Measurements from ENCODE around the gene ALPG. TPM values are rescaled to one million over a fixed set of nuclear protein-coding genes. Genes with fewer than 3 reads are reported as not detected.
"Not testable (repeated sequence)": the region's sequence is repeated elsewhere in the genome, so short reads cannot be mapped to it uniquely, and the experiment has no call there.

The ALPG gene
- total RNA-seq, 1 donor from 2014 or later: not detected

DNA sequence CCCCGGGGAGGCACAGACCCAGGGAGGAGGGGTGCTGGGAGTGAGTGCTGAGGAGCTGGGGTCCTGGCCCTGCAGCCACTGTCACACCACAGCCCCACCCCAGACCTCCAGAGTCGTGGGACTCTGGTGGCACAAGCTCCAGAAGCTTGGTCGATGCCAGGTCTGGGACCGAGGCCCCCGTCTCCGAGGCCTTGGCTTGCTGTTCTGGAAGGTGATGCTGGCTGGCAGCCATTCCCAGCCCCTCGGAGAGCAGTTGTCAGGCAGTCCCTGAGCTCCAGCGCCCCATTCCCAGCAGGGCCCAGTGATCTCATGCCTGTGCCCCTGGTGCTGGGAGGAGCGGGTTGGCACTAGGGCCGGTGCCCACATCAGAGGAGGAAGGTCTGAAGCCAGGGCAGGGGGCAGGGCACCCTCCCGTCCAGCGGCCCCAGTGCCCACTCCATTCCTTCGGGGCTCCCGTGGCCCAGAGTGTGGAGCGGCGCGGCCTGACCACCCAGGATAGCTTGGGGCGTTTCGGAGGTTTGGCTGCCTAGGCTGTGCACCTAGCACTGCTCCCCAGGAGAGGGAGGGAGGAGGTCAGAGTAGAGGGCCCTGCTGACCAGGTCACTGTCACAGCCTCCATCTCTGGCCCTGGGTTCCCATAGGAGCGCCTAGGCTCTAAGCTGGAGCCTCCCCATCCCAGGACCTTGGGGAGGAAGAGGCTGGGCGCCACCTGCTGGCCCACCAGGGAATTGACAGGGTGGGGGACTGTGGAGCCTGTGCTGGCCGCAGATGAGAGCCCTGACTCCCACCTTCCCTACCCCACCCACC is 32.5 kb downstream of the ALPG start:
- intact Hi-C loops (cut with micrococcal nuclease): no loop called here

DNA sequence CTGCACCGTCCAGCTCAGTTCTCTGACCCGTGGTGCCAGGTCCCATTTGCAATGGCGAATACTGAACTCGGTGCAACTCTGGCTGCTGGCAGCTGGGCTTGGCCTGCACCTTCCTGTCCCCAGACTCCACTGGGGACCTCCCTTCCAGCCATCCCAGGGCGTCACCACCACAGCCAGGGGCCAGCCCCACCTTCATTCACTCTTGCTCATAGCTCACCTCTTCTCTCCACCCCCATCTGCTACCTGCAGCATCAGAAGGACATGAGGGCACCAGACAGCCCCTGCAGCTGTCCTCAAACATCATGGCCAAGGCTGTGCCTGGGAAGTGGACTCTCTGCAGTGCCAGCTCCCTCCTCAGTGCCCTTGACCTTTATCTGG is 33.1 kb downstream of the ALPG start:
- intact Hi-C loops (cut with micrococcal nuclease): loop anchor here (1.0 to 5.0 kb wide), 3 partner anchors 83 to 533 kb away; partner anchors contain the start of gene PRSS56

DNA sequence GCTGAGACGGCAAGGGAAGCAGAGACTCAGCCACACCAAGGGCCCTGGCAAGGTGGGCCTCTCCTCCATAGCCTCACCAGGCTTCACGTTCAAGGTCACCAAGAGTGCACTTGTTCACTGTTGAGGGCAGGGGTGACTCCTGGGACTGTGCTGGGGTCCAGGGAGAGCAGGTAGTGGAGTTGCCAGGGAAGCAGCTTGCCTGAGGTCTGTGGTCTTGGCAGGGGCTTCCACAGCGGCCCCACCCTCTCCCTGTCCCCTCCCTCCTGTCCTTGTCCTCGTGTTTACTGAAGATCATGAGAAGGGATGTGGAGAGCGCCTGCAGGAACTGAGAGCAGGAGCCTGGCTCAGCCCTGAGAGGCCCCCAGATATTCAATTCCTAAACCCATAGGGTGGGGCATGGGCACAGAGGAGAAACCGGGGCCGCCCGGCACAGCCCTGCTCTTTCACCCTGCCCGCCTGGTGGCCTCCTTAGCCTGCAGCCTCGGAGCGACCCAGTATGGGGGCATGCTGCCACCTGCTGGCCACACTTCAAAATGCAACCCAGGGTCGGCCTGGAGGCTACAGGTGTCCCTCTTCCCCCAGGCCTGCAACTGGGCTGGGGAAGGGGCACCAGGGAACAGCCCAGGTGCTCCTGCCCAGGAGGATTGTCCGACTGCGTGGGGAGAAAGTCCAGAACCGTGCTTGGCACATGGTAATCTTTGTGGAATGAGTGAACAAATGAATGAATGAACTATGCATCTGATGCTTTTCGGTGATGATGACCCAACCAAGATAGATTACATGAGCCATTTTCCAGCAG is 33.8 kb downstream of the ALPG start:
- intact Hi-C loops (cut with micrococcal nuclease): loop anchor here (1.0 to 5.0 kb wide), 3 partner anchors 82 to 534 kb away; partner anchors contain the start of gene PRSS56

DNA sequence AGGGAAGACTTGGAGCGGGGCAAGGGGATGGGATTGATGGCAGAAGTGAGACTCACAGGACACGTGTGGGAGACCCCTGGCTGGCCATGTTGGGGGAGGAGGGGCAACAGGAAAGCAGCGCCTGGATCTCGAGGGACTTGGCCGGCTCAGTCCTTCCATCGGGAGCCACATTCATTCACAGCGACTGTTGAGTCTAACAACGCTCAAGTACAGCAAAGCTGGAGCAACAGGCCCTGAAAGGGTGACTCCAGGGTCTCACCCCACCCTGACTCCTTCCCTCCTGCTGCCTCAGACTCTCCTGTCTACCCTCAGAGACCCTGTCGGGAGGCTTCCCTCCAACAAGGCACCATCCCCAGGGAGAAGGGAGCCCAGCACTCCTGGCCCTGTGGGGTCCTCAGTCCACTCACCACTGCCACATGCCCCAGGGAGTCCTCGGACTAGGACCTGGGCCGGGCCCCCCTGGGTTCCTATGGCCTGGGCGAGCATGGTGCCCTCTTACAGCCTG is 34.6 kb downstream of the ALPG start:
- intact Hi-C loops (cut with micrococcal nuclease): loop anchor here (2.0 to 5.0 kb wide), 2 partner anchors 81 to 106 kb away; partner anchors contain the start of gene PRSS56

DNA sequence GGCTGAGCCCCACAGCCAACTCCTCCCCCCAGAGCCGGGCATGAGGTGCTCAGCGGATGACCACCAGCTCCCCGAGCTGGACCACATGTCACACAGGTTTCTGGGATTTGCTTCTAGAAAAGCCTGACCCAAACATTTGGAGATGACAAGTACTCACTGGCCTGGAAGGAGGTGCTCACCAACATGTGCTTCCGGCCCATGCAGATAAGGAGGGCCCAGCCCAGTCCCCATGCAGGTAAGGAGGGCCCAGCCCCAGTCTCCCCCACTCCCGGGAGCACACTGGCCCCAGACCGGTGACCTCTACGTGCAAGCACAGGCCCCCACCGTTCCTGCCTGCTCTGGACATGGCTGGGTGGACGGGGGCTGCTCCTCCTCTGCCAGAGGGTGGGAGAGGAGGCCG is 35.3 kb downstream of the ALPG start:
- intact Hi-C loops (cut with micrococcal nuclease): loop anchor here (2.0 to 5.0 kb wide), 2 partner anchors 80 to 107 kb away; partner anchors contain the start of gene PRSS56

DNA sequence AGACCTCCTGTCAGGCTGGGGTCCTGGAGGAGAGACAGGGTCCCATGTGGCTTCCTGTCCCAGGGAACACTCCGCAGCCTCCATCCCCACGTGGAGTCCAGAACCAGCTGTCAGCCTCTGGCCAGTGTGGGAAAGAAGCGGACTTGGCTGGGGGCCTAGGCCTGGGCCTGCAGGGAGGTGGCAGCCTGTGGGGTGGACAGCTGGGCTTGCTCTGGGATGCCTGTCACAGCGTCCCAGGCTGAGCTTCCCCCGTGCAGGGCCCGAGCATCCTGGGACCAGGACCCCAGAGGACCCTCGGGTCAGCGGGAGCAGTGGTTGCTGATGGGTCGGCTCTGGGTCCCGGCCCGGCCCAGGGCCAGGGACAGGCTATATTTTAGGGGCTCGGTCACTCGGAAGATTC is 35.8 kb downstream of the ALPG start:
- intact Hi-C loops (cut with micrococcal nuclease): loop anchor here (5.0 kb wide), 1 partner anchor 80 kb away; the partner anchor contains the start of gene PRSS56

DNA sequence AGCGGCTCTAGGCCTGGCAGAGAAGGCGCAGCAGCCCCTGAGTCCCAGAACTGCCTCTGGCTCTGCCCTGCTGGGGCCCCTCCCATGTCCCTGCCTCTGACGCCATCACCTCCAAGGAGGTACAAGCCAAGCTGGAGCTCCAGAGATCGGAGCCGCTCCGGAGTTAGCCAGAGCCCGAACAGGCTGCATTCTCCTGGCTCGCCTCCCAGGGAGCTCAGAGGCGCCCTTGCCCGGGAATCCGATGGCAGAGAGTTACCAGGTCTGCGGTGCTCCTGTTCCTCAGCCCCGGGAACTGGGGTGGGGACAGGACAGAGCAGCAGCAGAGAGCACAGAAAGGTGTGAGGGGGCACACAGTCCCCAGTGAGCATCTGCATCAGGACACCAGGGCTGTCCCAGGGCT is 36.4 kb downstream of the ALPG start:
- intact Hi-C loops (cut with micrococcal nuclease): loop anchor here (5.0 kb wide), 1 partner anchor 79 kb away; the partner anchor contains the start of gene PRSS56

DNA sequence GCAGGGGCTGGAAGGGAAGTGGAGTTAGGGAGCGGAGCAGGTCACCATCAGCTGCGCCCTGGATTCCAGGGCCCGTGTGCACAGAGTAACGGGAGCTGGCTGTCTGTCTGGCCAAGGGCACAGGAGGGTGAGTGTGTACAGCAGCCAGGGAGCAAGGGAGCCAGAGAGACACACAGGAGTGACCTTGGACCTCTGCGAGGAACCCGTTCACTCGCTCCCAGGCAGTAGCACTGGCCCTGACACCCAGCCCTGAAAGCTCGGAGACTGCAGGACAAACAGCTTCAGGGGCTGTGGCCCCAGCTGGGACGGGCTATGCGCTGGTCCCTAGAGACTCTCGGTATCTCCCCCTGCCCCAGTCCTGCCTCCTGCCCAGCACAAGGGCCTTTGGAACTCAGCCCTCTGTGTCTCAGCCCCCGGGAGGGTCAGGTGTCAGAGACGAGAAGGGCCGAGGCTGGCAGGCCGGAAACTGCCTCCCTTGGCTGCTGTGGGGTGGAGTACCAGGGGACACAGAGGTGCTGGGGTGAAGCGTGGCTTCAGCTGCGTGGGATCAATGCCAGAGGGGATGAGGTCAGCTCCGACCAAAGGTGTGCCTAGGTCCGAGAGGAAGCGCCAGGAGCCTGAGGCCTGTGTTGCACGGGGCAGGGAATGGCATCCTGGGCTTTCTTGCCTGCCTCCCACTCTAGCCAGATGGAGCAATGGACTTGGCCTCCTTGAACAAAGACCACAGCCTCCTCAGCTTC is 37.2 kb downstream of the ALPG start:
- intact Hi-C loops (cut with micrococcal nuclease): loop anchor here (5.0 kb wide), 1 partner anchor 78 kb away; the partner anchor contains the start of gene PRSS56

DNA sequence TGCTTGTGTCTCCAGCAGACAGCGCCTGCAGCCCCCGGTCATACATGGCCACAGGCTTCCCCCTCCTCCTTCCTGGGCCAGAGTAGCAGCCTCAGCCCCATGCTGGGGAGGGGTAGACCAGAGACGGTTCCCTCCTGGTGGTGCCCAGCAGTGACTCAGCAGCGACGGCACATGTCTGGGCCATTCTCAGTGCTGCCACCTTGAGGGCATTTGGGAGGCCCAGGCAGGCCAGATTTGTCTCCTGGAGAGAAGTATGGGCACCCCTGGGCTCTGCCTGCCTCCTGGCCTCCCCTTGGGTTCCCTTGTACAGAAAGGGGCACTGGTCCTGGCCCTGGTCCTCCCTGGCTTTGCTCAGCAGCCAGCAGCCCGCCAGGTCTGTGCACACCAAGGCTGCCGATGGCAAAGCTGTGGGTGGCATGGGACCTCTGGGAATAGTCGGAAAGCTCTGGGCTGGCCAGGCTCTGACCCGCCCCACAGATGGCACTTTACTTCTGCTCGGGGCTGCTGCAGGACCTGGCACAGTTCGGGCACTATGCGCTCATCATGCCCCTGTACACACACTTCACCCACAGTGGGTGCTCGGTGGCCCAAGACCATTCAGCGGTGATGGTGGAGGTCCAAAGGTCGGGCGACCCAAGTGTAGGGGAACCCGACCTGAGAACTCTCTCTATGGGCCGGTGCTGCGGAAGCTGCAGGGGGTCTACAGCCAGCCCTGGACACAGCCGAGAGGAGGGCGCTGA is 37.9 kb downstream of the ALPG start:
- intact Hi-C loops (cut with micrococcal nuclease): loop anchor here (5.0 kb wide), 1 partner anchor 78 kb away; the partner anchor contains the start of gene PRSS56

DNA sequence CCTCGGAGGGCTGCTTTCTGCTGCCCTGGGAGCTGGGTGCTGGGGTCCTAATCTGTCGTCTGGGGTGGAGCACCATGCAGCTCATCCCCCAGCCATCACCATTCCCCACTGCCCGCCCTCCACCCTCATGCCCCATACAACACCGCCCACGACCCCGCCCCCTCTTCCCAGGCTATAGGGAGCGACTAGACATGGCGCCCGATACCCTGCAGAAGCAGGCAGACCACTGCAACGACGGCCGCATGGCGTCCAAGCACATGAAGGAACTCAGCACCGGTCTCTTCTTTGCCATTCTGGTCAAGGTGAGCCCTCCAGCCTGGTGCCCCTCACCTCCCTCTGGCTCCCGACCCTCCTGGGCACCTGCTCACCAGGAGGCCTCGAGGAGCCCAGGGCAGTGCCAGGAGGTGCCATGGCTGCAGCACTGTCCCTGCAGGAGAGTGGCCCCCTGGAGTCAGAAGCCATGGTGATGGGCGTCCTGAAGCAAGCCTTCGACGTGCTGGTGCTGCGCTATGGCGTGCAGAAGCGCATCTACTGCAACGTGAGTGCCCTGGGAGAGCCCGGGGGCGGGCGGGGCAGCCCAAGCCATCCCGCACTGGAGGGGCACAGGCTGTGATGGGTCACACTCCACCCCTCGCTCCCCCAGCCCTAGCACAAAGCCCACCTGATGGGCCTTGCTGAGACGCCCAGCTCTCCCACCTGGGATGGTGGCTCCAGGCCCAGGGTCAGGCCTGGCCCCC is 38.7 kb downstream of the ALPG start:
- intact Hi-C loops (cut with micrococcal nuclease): not testable (repeated sequence)

DNA sequence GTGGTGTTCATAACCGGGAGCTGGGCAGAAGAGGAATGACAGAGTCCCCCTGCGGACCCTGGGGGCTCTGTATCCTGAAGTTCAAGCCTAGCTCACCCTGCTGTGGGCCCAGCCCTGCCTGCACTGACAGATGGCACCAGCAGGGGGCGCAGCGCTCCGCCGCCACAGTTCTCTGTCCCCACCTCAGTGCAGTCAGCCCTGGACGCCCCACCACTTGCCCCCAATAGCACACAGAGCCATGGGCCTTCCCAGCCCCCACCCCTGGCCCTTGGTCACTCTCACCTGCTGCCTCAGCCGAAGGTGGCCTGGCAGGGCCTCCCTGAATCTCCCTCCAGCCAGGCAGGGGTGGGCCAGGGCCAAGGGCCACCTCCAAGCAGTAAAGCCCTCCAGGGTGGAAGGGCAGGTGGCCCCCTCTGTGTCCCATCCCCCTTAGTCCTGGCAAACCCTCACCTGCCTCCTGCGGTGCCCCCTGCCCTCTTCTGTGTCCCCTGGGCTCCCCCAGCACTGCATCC is 39.7 kb downstream of the ALPG start:
- intact Hi-C loops (cut with micrococcal nuclease): not testable (repeated sequence)

DNA sequence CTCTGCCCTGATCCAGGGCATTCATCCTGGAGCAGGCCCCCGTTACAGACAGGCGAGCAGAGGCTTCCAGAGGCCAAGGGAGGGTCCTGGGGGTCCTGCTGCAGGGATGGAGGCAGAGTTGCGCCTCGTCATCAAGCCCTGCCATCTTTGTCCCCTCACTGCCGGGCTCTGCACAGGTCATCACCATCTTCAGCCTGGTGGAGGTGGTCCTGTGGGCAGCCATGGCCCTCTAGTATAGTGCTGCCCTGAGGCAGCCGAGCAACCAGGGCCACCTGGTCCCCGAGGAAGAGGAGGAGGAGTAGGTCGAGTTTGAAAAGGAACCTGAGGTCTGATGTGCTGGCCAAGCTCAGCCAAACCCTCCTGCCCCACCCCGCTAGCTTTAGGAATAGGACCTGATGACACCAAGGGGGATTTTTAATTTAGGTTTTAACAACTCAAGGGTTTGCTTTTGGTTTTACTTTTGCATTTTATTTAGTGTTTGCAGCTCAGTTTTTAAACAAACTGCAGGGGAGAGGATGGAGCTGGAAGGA is 40.5 kb downstream of the ALPG start:
- intact Hi-C loops (cut with micrococcal nuclease): no loop called here

DNA sequence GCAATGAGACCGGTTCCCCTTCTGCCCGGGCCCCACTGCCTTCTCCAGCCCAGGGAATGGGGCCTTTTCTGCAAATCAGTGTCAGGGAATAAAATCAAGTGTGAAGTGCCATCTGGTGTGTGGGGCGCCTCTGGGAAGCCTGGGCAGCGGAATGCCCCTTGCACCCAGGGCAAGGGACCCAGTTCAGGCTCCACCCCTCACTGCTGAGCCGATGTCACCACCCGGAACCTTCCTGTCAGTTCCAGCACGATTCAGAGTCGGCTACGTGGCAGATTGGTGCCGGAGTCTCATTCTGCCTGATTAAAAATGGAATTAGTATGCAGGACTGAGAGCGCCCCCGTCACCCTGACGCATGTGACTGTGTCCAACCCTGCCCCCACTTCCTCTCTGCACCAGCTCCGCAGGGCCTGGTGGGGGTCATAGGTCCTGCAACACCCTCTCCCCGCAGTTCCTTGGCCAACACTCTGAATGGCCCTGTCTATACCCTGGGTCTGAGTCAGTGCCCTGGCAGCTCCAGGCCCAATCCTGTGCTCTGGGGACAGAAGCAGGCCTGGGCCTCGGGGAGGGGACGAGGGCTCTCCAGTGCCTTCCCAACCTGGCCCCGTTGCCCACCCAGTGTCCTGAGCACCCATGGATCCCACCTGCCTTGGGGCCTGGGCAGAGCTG is 41.1 kb downstream of the ALPG start:
- intact Hi-C loops (cut with micrococcal nuclease): no loop called here

DNA sequence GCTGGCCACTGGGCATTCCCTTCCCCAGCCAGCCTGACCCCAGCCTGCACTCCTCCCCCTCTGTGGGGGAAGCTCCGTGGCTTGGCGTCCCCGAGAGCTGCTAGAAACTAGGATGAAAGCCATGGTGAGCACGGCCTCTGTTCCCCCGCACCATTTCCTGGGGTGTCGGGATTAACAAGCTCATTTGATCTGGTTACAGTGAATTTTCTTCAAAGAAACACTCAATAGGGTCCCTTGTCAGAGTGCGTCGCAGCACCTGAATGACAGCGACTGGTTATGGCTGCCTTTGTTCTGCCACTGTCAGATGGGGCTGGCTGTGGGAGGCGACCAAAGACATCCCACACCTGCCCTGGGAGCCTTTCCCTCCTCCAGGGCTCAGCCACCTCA is 41.7 kb downstream of the ALPG start:
- intact Hi-C loops (cut with micrococcal nuclease): no loop called here

DNA sequence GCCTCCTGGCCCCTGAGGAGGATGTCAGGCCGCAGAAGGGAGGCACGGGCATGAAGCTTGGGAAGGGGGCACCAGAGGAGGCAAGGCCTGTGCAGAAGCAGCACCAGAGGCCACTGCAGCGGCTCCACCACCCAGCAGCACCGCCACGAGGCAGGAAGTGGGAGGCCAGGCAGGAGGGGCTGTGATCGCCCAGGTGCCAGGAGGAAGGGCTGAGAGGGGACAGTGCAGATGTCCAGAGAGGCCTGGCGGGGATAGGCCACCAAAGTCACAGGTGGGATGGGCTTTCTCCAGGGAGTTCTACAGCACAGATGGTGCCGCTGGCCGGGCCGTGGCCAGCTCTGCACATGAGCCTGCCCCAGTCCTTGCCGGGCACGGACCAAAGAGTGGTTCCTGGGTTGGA is 43.3 kb downstream of the ALPG start:
- intact Hi-C loops (cut with micrococcal nuclease): no loop called here

DNA sequence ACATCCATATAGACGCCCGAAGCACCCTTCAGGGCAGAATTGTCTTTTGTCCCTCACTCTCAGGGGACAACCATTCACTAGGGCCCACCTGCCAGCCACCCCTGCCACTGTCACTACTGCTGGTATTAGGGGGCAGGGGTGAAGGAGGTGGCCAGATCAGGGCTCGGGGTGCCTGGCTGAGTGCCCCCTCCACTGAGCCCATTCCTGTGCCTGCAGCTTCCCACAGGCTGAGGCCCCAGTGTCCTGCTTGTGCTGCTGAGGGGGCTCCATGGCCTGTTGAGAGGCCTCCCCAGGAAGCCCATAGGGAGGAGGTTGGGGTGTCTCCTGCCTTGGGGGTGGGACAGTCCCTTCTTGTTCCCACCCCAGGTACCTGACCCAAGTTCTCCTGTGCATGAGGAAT is 45.0 kb downstream of the ALPG start:
- intact Hi-C loops (cut with micrococcal nuclease): not testable (repeated sequence)

DNA sequence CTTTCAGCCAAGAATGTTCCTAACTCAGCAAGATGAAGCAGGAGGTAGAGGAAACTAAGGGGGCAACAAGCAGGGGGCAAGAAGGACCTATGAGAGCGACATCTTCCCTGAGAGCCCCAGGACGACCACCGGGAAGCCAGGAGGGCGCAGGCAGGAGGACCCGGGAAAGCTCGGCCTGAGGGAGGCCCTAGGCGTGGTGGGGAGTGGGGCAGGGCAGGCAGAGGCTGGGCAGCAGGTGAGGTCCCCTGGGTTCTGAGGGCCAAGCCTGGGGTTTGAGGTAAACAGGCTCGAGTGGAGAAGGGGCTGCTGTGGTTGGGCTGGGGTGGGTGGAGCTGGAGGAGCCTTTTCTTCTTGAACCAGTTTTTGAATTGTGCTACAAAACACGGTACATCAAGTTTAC is 48.0 kb downstream of the ALPG start:
- intact Hi-C loops (cut with micrococcal nuclease): no loop called here

DNA sequence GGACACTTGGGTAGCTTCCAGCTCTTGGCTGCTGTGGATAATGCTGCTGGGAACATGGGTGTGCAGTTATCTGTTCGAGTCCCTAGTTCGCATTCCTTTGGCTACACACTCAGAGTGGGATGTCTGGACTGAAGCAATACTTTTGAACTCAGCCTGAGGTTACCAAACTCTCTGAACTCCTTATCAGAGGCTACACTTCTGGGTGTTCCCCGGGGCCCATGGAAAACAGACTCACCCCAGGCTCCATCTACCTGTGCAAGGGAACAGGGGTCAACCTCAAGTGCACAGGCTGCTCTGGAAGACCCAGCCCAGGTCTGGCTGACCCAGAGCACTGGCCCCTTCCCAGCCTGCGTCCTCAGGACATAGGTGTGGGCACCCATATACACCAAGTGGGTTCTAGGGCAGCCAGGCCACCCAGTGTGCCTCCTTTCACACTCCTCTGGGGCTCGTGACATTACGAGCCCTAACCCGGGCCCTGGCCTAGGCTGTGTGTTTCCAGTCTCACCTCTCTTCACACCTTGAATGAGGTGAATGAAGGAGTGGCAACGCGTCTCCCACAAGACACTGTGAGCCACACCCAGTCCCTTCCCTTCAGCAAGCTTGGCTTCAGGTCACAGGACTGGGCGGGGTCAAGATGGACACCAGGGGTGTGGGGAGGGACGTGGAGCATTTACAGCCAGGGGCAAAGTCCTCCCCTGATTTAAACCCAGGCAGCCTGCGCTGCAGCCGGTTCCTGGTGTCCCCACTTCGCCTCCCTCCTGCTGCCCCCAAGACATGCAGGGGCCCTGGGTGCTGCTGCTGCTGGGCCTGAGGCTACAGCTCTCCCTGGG is 49.0 kb downstream of the ALPG start, which contains the start of gene ALPI:
TSS of gene ALPI (plus strand) at position 728 of the 830 bp plus-strand sequence. CDS start at position 775, 47 bp downstream.
- intact Hi-C loops (cut with micrococcal nuclease): no loop called here

Measured in T-helper 2 cell treated with Interferon-gamma antibody and Interleukin-4, amounts not matched to agents 100 ng/mL and 5 ng/mL, for 36 hours (primary cell).